Vagina (tissue), 2 donors: ENCODE results near the gene CD160. TPM values are rescaled to one million over a fixed set of nuclear protein-coding genes. Genes with fewer than 3 reads are reported as not detected.
"Not testable (repeated sequence)": the region's sequence is repeated elsewhere in the genome, so short reads cannot be mapped to it uniquely, and the experiment has no call there.

Source experiments
- DNase-seq, 2 donors: peaks; one replicate each; pipeline ENCODE4 v3.0.0-alpha.2; 2017; ENCODE audit errors: extremely low spot score in 2 of 2
- H3K27ac ChIP-seq: fragments of 200-600 bp; sonication (generic); one replicate; pipeline ENCODE4 v1.5.1; 2019
- H3K27me3 ChIP-seq: fragments of 200-600 bp; sonication (generic); one replicate; pipeline ENCODE4 v1.5.1; 2019
- H3K36me3 ChIP-seq, 2 donors: fragments of 200-600 bp; sonication (generic); one replicate each; pipeline ENCODE4 v1.5.1; 2017 to 2019
- H3K4me1 ChIP-seq: fragments of 200-600 bp; sonication (generic); one replicate; pipeline ENCODE4 v1.5.1; 2019
- H3K4me3 ChIP-seq, 2 donors: fragments of 200-600 bp; sonication (generic); 1 replicate in 1 of 2; 2 replicates in 1 of 2; pipeline ENCODE4 v1.5.1; 2016 to 2019
- H3K9me3 ChIP-seq: fragments of 200-600 bp; sonication (generic); one replicate; pipeline ENCODE4 v1.5.1; 2019
- CTCF ChIP-seq, 3 experiments: fragments of 450-650 bp in 2 of 3; fragments of 200-600 bp in 1 of 3; sonication (generic) in 1 of 3; IDR thresholded peaks; one replicate each; pipeline ENCODE4 v1.5.1; 2017 to 2019; ENCODE audit warnings: antibody characterized with exemption in 3 of 3, mild to moderate bottlenecking in 2 of 3, moderate library complexity in 2 of 3
- POLR2A ChIP-seq, 2 donors: fragments of 450-650 bp; IDR thresholded peaks; one replicate each; pipeline ENCODE4 v1.6.1; 2017; ENCODE audit warnings: antibody characterized with exemption in 2 of 2, mild to moderate bottlenecking in 2 of 2, moderate library complexity in 2 of 2
- POLR2AphosphoS5 ChIP-seq, 2 donors: sonication (generic); formaldehyde crosslinking; IDR thresholded peaks; one replicate each; pipeline ENCODE4 v1.9.0; 2017; ENCODE audit warnings: antibody characterized with exemption in 2 of 2, mild to moderate bottlenecking in 2 of 2, low read depth in 1 of 2; ENCODE audit not compliant: insufficient read depth in 1 of 2
- intact Hi-C: fragments of 100-400 bp; cut with DNase I; formaldehyde crosslinking; loops from one replicate; pipeline ENCODE4 v1.15.1; 2023
- total RNA-seq: library from RNA; depleted of rRNA; stranded (reverse); fragments of >200 nt; gene quantifications from one replicate; pipeline ENCODE4 v1.2.3, GENCODE V29; 2016

Gene CD160
- total RNA-seq, result 0.49 TPM

GRCh38 chr1:145719230-145720079 lies at the start of gene CD160:
Gene CD160, plus strand, starts transcription at chr1:145719499. Its CDS starts 8,829 bp downstream, at chr1:145728328.
- TF ChIP-seq POLR2A (IDR thresholded peaks at IDR 0.05), result no peak
- TF ChIP-seq POLR2AphosphoS5 (IDR thresholded peaks at IDR 0.05; ENCODE audit: insufficient read depth in 1 of 2, low read depth in 1 of 2), result no peak
- TF ChIP-seq CTCF (IDR thresholded peaks at IDR 0.05), result no peak
- Histone ChIP-seq H3K36me3 (no peaks in the 10 kb centered on the region), H3K9me3 (no peaks in the 10 kb centered on the region), H3K4me3 (no peak within 1 kb of the TSS), H3K27me3 (no peaks in the 10 kb centered on the region), H3K27ac (no peak within 1 kb of the TSS), H3K4me1 (peaks cover 10% of the 10 kb centered on the region)
- intact Hi-C loops, result no loop called here
- no peak for DNase-seq

GRCh38 chr1:145670995-145671745 lies 48.1 kb upstream of the CD160 start:
- DNase-seq, intact Hi-C loops, H3K27me3 ChIP-seq, H3K9me3 ChIP-seq, H3K4me1 ChIP-seq, H3K36me3 ChIP-seq, H3K27ac ChIP-seq, H3K4me3 ChIP-seq: not testable (repeated sequence)

- H3K27me3 ChIP-seq, H3K9me3 ChIP-seq, intact Hi-C loops, H3K36me3 ChIP-seq, H3K4me1 ChIP-seq, DNase-seq, H3K27ac ChIP-seq, H3K4me3 ChIP-seq: not testable (repeated sequence)
Measured at GRCh38 chr1:145673217-145673616, 46.1 kb upstream of the CD160 start.

- DNase-seq, H3K9me3 ChIP-seq, H3K36me3 ChIP-seq, H3K27me3 ChIP-seq, H3K27ac ChIP-seq, H3K4me1 ChIP-seq, H3K4me3 ChIP-seq, intact Hi-C loops: not testable (repeated sequence)
Measured at GRCh38 chr1:145684858-145685257, 34.4 kb upstream of the CD160 start.

GRCh38 chr1:145686078-145686477 lies 33.2 kb upstream of the CD160 start:
- H3K27me3 ChIP-seq, H3K9me3 ChIP-seq, H3K27ac ChIP-seq, H3K4me3 ChIP-seq, DNase-seq, intact Hi-C loops, H3K36me3 ChIP-seq, H3K4me1 ChIP-seq: not testable (repeated sequence)

- Histone ChIP-seq H3K27me3 (no peaks in the 10 kb centered on the region), H3K4me3 (no peak overlapping the region), H3K27ac (no peak overlapping the region), H3K4me1 (peaks cover 7% of the 10 kb centered on the region), H3K36me3 (no peaks in the 10 kb centered on the region), H3K9me3 (no peaks in the 10 kb centered on the region)
- no peak for DNase-seq
- intact Hi-C loops, result no loop called here
- TF ChIP-seq POLR2AphosphoS5 (IDR thresholded peaks at IDR 0.05; ENCODE audit: insufficient read depth in 1 of 2, low read depth in 1 of 2), result no peak
- no peak for TF ChIP-seq CTCF (IDR thresholded peaks at IDR 0.05)
Measured at GRCh38 chr1:145688328-145688727, 31.0 kb upstream of the CD160 start.

- no peak overlapping the region for H3K4me3 ChIP-seq
- H3K4me1 ChIP-seq, result peaks cover 7% of the 10 kb centered on the region
- H3K9me3 ChIP-seq, result no peaks in the 10 kb centered on the region
- H3K36me3 ChIP-seq, result no peaks in the 10 kb centered on the region
- H3K27me3 ChIP-seq, result no peaks in the 10 kb centered on the region
- DNase-seq, result no peak
- TF ChIP-seq POLR2A (IDR thresholded peaks at IDR 0.05), result no peak
- TF ChIP-seq POLR2AphosphoS5 (IDR thresholded peaks at IDR 0.05; ENCODE audit: insufficient read depth in 1 of 2, low read depth in 1 of 2), result no peak
- no peak for TF ChIP-seq CTCF (IDR thresholded peaks at IDR 0.05)
- intact Hi-C loops, result no loop called here
- no peak overlapping the region for H3K27ac ChIP-seq
Measured at GRCh38 chr1:145688924-145689323, 30.4 kb upstream of the CD160 start.
